Esophagus (tissue), 2 donors: Measurements from ENCODE around the gene EFCAB9. TPM values are rescaled to one million over a fixed set of nuclear protein-coding genes. Genes with fewer than 3 reads are reported as not detected.

Source experiments
- H3K27ac ChIP-seq, 2 donors: one replicate each; pipeline ENCODE4 v1.5.1; 2013; ENCODE audit warnings: low read depth in 2 of 2, mild to moderate bottlenecking in 2 of 2, inconsistent platforms in 1 of 2, low read length in 1 of 2, moderate library complexity in 1 of 2
- H3K27me3 ChIP-seq, 2 donors: one replicate each; pipeline ENCODE4 v1.6.1; 2013; ENCODE audit warnings: low read length in 2 of 2, control low read depth in 1 of 2, mild to moderate bottlenecking in 1 of 2; ENCODE audit not compliant: insufficient read depth in 2 of 2, control insufficient read depth in 1 of 2
- H3K36me3 ChIP-seq, 2 donors: one replicate each; pipeline ENCODE4 v1.6.1; 2013; ENCODE audit warnings: low read length in 1 of 2; ENCODE audit not compliant: control insufficient read depth in 2 of 2, insufficient read depth in 2 of 2
- H3K4me1 ChIP-seq, 2 donors: one replicate each; pipeline ENCODE4 v1.6.1; 2013; ENCODE audit warnings: low read length in 1 of 2; ENCODE audit not compliant: control insufficient read depth in 2 of 2, insufficient read depth in 2 of 2
- H3K4me3 ChIP-seq, 2 donors: one replicate each; pipeline ENCODE4 v1.5.1; 2013; ENCODE audit warnings: low read length in 2 of 2, mild to moderate bottlenecking in 2 of 2, low read depth in 1 of 2, moderate library complexity in 1 of 2
- H3K9me3 ChIP-seq, 2 donors: one replicate each; pipeline ENCODE4 v1.6.1; 2013; ENCODE audit warnings: mild to moderate bottlenecking in 2 of 2, low read depth in 1 of 2, low read length in 1 of 2, moderate library complexity in 1 of 2; ENCODE audit not compliant: control insufficient read depth in 2 of 2, insufficient read depth in 1 of 2
- WGBS, 2 donors: extraction: QIAGEN DNeasy Blood & Tissue Kit; methylation state at CpG; one replicate each; pipeline ENCODE4 v1.1.7; 2013; 5-methylcytosine and 5-hydroxymethylcytosine counted together
- polyA plus RNA-seq, 2 donors: library from polyadenylated mRNA; stranded (reverse); fragments of 200-250 nt; gene quantifications; one replicate each; pipeline ENCODE4 v1.2.3, GENCODE V29; 2013
- donor health status: healthy with polysubstance abuse.
- donor health status: Bipolar disorder and iron deficiency.

The EFCAB9 gene
- polyA plus RNA-seq, 2 donors = not detected

- WGBS, 2 donors = 51 to 52% methylated on average over 4 of the region's 4 CpGs
Observed at GRCh38 chr5:172163346-172163745, 30.6 kb upstream of the EFCAB9 start.

GRCh38 chr5:172164769-172165212, 29.2 kb upstream of the EFCAB9 start:
- WGBS, 2 donors = 68 to 71% methylated on average over 13 of the region's 13 CpGs
- Histone ChIP-seq H3K9me3 (no peaks in the 10 kb centered on the region), H3K27me3 (no peaks in the 10 kb centered on the region), H3K4me3 (no peak overlapping the region), H3K27ac (no peak overlapping the region), H3K36me3 (no peaks in the 10 kb centered on the region), H3K4me1 (peaks cover 0 to 7% of the 10 kb centered on the region in 2 donors)

More at GRCh38 chr5:172163346-172163745, 30.6 kb upstream of the EFCAB9 start:
- H3K4me3 ChIP-seq = no peak overlapping the region
- H3K36me3 ChIP-seq = no peaks in the 10 kb centered on the region
- H3K9me3 ChIP-seq = no peaks in the 10 kb centered on the region
- H3K27ac ChIP-seq = no peak overlapping the region
- peaks cover 0 to 2% of the 10 kb centered on the region in 2 donors for H3K4me1 ChIP-seq
- H3K27me3 ChIP-seq = no peaks in the 10 kb centered on the region

GRCh38 chr5:172165465-172165864, 28.5 kb upstream of the EFCAB9 start:
- 72 to 87% methylated on average over 7 of the region's 7 CpGs for WGBS, 2 donors
- Histone ChIP-seq H3K4me3 (no peak overlapping the region), H3K36me3 (no peaks in the 10 kb centered on the region), H3K4me1 (peaks cover 0 to 7% of the 10 kb centered on the region in 2 donors), H3K9me3 (no peaks in the 10 kb centered on the region), H3K27me3 (no peaks in the 10 kb centered on the region), H3K27ac (no peak overlapping the region)

- Histone ChIP-seq H3K4me3 (no peak overlapping the region), H3K9me3 (no peaks in the 10 kb centered on the region), H3K27ac (no peak overlapping the region), H3K27me3 (no peaks in the 10 kb centered on the region), H3K36me3 (no peaks in the 10 kb centered on the region), H3K4me1 (peaks cover 0 to 9% of the 10 kb centered on the region in 2 donors)
- 82 to 87% methylated on average over 16 of the region's 16 CpGs for WGBS, 2 donors
Observed at GRCh38 chr5:172166030-172166826, 27.7 kb upstream of the EFCAB9 start.

- WGBS, 2 donors = 67 to 80% methylated on average over 7 of the region's 7 CpGs
Observed at GRCh38 chr5:172167895-172168294, 26.1 kb upstream of the EFCAB9 start.

GRCh38 chr5:172168311-172168710, 25.7 kb upstream of the EFCAB9 start:
- Histone ChIP-seq H3K27ac (no peak overlapping the region), H3K9me3 (no peaks in the 10 kb centered on the region), H3K4me1 (peaks cover 0 to 12% of the 10 kb centered on the region in 2 donors), H3K4me3 (no peak overlapping the region), H3K27me3 (no peaks in the 10 kb centered on the region), H3K36me3 (no peaks in the 10 kb centered on the region)
- 78 to 83% methylated on average over 8 of the region's 8 CpGs for WGBS, 2 donors

More at GRCh38 chr5:172167895-172168294, 26.1 kb upstream of the EFCAB9 start:
- Histone ChIP-seq H3K4me1 (peaks cover 0 to 9% of the 10 kb centered on the region in 2 donors), H3K27ac (no peak overlapping the region), H3K4me3 (no peak overlapping the region), H3K36me3 (no peaks in the 10 kb centered on the region), H3K9me3 (no peaks in the 10 kb centered on the region), H3K27me3 (no peaks in the 10 kb centered on the region)

- Histone ChIP-seq H3K9me3 (no peaks in the 10 kb centered on the region), H3K4me1 (peaks cover 0 to 16% of the 10 kb centered on the region in 2 donors), H3K27ac (no peak overlapping the region), H3K27me3 (no peaks in the 10 kb centered on the region), H3K36me3 (no peaks in the 10 kb centered on the region), H3K4me3 (no peak overlapping the region)
- WGBS, 2 donors = 97 to 98% methylated on average over 2 of the region's 2 CpGs
Observed at GRCh38 chr5:172169216-172169615, 24.8 kb upstream of the EFCAB9 start.

- no peak overlapping the region for H3K27ac ChIP-seq
- no peaks in the 10 kb centered on the region for H3K9me3 ChIP-seq
- H3K4me1 ChIP-seq = peaks cover 0 to 16% of the 10 kb centered on the region in 2 donors
- H3K4me3 ChIP-seq = no peak overlapping the region
- no peaks in the 10 kb centered on the region for H3K36me3 ChIP-seq
- H3K27me3 ChIP-seq = no peaks in the 10 kb centered on the region
- WGBS, 2 donors = 38 to 52% methylated on average over 9 of the region's 9 CpGs
Observed at GRCh38 chr5:172170251-172170701, 23.7 kb upstream of the EFCAB9 start.

- WGBS, 2 donors = 82 to 93% methylated on average over 8 of the region's 8 CpGs
- H3K27ac ChIP-seq = no peak overlapping the region
- no peaks in the 10 kb centered on the region for H3K9me3 ChIP-seq
Observed at GRCh38 chr5:172171118-172171517, 22.9 kb upstream of the EFCAB9 start.

More at GRCh38 chr5:172171118-172171517, 22.9 kb upstream of the EFCAB9 start:
- Histone ChIP-seq H3K4me1 (peaks cover 0 to 16% of the 10 kb centered on the region in 2 donors), H3K27me3 (no peaks in the 10 kb centered on the region), H3K36me3 (no peaks in the 10 kb centered on the region), H3K4me3 (no peak overlapping the region)
